AG10803 (cell line): Measurements from ENCODE around the gene CD48.
A peak's percentile ranks its signal among the peaks of the same experiment; 100 is the strongest.

Experiments
- DNase-seq: peaks from one replicate; pipeline ENCODE4 v3.0.0; 2010; ENCODE audit warnings: low read depth
- H3K4me3 ChIP-seq: 2 replicates; pipeline ENCODE4 v1.5.1; 2011; ENCODE audit warnings: mild to moderate bottlenecking, low read length, control low read depth
- TF ChIP-seq, protein P1 (sequence below): conservative IDR thresholded peaks from 2 replicates; pipeline ENCODE4 v1.5.1; 2011; ENCODE audit warnings: mild to moderate bottlenecking, low read length, control low read depth, inconsistent platforms

Gene CD48

DNA sequence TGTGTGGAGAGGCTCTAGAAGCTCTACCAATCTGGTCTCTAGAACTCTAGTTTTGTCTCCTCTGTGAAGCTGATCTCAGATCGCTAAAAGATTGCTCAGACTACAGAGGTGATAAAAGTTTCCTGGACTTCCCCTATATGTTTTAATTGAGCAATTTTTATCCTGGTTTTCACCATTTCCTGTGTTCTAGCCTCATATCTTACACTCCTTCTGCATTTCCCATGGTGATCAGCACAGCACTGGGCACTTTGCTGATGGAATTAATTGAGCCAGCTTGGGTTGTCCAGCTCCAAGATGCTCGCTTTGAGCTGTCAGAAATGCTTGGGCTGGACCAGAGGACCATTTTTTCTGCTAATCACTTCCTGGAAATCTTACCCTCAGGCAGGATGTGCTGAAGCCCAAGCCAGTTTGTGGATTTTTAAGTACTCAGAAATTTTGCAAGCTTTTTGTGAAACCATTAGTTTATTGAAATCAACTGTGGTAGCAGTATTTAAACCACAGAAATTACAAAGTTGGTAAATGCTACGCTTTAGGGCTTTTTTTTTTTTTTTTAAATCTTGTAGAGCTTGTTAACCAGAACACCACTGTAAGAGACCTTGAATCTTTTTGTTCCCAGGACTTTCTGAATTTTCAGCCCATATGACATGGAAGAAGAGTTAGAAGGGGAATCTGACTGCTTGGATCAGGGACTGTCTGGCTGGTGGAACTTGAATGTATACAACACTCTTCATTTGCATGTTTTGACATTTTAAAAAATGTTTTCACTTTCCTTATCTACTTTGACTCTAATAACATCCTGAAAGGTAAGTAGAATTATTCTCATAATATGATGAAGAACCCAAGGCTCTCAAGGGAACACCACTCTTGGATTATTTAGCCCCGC is 28.4 kb downstream of the CD48 start:
- TF ChIP-seq, protein P1, sequence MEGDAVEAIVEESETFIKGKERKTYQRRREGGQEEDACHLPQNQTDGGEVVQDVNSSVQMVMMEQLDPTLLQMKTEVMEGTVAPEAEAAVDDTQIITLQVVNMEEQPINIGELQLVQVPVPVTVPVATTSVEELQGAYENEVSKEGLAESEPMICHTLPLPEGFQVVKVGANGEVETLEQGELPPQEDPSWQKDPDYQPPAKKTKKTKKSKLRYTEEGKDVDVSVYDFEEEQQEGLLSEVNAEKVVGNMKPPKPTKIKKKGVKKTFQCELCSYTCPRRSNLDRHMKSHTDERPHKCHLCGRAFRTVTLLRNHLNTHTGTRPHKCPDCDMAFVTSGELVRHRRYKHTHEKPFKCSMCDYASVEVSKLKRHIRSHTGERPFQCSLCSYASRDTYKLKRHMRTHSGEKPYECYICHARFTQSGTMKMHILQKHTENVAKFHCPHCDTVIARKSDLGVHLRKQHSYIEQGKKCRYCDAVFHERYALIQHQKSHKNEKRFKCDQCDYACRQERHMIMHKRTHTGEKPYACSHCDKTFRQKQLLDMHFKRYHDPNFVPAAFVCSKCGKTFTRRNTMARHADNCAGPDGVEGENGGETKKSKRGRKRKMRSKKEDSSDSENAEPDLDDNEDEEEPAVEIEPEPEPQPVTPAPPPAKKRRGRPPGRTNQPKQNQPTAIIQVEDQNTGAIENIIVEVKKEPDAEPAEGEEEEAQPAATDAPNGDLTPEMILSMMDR: no peak
- peak; percentile 6 for DNase-seq
- no peak overlapping the region for H3K4me3 ChIP-seq

DNA sequence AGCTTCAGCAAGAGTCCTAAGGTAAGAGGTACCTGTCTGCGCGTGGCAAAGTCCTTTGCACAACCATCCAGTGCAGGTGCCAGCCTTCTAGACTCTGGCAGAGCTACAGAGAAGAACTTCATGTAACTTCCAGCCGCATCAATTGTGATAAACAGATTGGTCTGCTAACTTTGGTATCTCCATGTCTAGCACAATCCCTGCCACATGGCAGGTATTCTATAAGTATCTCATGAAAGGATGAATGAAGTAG is 29.8 kb downstream of the CD48 start:
- DNase-seq: no peak
- H3K4me3 ChIP-seq: no peak overlapping the region
- TF ChIP-seq, protein P1: no peak

DNA sequence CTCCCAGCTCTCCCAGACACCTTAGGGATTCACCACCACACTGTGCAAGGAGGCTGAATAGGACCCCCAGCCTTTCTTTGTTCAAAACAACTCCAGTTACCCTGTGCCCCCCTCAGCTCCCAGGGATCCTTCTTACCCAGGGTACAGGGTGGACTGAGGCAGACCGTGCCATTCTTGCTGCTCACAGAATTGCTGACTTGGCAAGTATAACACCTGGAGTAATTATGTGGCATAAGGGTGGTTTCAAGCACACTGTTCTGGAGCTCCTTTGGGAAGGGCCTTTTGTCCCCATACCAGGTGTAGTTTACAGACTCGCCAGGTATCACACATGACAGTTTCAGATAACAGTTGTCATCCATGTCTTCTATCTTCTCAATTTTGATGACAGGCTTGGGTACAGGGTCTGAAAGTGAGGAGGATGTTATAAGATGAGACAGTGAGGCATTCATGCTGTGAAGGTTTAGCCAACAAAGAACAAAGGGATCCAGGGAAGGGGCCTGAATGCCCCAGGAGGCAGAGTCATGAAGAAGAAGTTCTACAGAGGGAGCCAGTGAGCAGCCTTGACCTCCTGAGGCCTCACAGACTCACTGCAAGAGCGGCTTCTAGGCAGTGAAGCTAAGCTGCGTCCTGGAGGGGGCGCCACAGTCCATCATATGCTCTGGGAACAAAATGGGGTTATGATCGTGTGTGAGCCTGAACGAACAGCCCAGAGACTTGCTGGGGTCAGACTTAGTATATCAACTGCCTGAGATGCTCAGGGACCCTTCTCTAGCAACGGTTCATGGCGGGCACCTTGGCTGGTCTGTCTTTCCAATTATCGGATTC is 30.3 kb downstream of the CD48 start:
- TF ChIP-seq, protein P1: peak; percentile 26
- DNase-seq: peak; percentile 13
- no peak overlapping the region for H3K4me3 ChIP-seq

DNA sequence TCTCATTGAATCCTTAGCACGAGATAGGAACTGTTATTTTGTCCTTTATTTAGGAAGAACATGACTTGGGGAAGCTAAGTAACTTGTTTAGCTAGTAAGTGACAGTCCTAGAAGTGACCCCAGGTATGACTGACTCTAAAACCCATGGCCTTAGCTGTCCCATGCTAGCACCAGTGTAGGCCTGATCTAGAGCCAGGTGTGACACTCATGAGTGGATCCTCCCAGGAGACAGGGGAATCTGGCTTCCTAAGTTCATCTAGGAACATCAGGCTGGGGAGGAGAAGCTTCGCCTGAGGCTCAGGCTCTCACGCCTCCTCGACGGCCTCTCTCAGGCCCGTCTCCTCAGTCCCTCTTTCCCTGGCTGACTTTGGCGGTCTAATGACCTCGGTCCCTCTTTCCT is 31.2 kb downstream of the CD48 start:
- no peak for DNase-seq
- TF ChIP-seq, protein P1: no peak
- no peak overlapping the region for H3K4me3 ChIP-seq

DNA sequence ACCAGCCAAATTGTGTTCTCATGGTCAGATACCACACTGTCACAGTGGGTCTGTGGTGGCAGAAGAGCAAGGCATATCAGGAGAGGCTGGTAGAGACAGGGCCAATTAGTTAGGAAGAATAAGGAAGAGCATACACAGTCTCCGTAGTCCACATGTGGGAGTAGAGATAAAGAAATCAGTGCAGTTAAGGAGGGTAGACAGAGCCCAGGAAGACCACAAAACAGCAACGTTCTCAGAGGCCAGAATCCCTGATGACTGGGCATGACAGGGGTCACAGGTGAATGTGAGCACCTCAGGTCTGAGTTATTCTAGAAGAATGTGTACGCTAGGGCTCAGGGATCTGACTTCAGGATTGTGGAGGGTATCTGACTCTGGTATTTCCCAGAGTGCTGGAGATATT is 31.7 kb downstream of the CD48 start:
- no peak overlapping the region for H3K4me3 ChIP-seq
- DNase-seq: no peak
- TF ChIP-seq, protein P1: no peak

DNA sequence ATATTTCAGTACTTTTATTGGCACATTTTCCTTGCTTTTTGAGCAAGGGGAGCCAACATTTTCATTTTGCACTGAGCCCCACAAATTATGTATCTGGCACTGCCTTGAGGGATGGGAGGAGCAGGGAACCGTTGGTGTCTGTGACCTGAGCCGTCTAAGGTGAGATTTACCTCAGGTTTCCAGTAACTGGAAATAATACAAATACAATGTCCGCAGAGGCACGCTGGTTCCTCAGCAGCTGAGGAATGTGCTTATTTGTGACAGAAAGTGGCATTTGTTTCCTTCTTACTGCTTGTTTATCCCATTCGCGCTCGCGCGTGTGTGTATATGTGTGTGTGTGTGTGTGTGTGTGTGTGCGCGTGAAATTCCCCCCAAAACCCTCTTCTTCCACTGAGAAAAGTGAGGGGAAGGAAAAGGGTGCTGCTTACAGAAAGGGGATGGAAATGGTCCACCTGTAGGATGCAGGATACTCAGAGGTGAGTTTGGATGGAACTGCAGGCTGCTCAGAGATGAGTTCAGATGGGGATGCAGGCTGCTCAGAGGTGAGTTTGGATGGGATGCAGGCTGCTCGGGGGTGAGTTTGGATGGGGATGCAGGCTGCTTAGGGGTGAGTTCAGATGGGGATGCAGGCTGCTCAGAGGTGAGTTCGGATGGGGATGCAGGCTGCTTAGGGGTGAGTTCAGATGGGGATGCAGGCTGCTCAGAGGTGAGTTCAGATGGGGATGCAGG is 34.6 kb downstream of the CD48 start:
- no peak for DNase-seq
- H3K4me3 ChIP-seq: no peak overlapping the region
- TF ChIP-seq, protein P1: no peak
